Fibroblast of pulmonary artery (primary cell): ENCODE measurements around the gene TSPAN9.

Source experiments
- DNase-seq: peaks from one replicate; pipeline ENCODE4 v3.0.0-alpha.2; 2010; ENCODE audit warnings: low read depth
- H3K4me3 ChIP-seq: replicated peaks from 2 replicates; pipeline ENCODE4 v1.5.1; 2011; ENCODE audit warnings: low read depth, mild to moderate bottlenecking, control low read depth, low read length, moderate library complexity
- TF ChIP-seq, protein P1 (sequence below): IDR thresholded peaks from 2 replicates; pipeline ENCODE4 v1.5.1; 2011; ENCODE audit warnings: mild to moderate bottlenecking, control low read depth, low read length, inconsistent platforms; ENCODE audit errors: missing control alignments

Gene TSPAN9

DNA sequence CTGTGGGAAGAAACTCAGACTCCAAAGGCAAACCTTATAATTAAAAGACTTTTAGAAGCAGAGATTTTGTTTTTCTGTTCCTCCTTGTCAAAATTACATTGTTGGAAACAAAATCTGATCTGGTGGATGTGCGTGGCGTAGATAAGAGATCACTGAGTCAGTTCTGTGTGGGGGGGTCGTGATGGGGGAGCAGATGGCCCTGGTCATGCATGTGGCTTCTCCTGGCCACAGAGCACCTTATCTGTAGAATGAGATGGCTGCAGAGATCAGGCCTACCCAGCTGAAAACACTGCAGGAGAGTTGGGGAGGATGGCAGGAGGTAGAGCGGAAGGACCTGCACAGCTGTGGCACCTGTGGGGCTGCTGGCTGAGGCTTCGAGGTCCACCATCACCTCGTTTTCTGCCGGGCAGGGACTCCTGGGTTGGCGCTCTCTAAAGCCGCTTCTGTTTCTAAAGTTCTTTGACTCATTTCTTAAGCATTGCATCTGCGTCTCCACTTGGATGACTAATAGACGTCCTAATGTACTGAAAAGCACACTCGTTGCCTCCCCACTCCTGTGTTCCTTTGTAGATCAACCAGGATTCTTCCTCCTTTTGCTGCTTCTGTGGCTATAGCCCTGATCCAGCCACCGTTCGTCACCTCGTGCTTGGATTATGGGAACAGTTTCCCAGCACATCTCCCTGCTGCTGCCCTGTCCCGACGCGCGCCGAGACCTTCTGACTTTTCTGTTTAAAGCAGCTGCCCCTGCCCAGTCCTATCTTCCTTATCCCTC lies 93.4 kb downstream of the TSPAN9 start:
- peak; percentile 88 for DNase-seq
- H3K4me3 ChIP-seq = no peak overlapping the region

DNA sequence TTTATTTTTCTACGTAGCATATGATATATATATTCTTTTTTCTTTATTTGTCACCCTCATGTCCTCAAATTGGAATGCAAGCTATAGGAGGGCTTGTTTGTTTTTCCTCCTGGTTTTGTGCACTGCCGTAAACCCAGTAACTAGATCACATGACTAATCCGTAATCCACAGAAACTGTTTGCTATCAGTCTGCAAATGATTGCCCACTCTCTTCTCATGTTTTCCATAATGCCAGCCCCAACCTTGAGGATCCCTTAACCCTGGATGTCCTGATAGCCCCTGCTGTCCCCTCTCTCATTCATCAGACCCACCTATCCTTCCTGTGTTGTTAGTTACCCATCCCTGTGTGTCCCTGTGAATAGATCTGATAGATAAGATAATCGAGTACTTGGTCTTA lies 94.0 kb downstream of the TSPAN9 start:
- DNase-seq = no peak
- TF ChIP-seq, protein P1, sequence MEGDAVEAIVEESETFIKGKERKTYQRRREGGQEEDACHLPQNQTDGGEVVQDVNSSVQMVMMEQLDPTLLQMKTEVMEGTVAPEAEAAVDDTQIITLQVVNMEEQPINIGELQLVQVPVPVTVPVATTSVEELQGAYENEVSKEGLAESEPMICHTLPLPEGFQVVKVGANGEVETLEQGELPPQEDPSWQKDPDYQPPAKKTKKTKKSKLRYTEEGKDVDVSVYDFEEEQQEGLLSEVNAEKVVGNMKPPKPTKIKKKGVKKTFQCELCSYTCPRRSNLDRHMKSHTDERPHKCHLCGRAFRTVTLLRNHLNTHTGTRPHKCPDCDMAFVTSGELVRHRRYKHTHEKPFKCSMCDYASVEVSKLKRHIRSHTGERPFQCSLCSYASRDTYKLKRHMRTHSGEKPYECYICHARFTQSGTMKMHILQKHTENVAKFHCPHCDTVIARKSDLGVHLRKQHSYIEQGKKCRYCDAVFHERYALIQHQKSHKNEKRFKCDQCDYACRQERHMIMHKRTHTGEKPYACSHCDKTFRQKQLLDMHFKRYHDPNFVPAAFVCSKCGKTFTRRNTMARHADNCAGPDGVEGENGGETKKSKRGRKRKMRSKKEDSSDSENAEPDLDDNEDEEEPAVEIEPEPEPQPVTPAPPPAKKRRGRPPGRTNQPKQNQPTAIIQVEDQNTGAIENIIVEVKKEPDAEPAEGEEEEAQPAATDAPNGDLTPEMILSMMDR = no peak
- H3K4me3 ChIP-seq = no peak overlapping the region

More for the DNA sequence above, 93.4 kb downstream of the TSPAN9 start:
- TF ChIP-seq, protein P1 = no peak

DNA sequence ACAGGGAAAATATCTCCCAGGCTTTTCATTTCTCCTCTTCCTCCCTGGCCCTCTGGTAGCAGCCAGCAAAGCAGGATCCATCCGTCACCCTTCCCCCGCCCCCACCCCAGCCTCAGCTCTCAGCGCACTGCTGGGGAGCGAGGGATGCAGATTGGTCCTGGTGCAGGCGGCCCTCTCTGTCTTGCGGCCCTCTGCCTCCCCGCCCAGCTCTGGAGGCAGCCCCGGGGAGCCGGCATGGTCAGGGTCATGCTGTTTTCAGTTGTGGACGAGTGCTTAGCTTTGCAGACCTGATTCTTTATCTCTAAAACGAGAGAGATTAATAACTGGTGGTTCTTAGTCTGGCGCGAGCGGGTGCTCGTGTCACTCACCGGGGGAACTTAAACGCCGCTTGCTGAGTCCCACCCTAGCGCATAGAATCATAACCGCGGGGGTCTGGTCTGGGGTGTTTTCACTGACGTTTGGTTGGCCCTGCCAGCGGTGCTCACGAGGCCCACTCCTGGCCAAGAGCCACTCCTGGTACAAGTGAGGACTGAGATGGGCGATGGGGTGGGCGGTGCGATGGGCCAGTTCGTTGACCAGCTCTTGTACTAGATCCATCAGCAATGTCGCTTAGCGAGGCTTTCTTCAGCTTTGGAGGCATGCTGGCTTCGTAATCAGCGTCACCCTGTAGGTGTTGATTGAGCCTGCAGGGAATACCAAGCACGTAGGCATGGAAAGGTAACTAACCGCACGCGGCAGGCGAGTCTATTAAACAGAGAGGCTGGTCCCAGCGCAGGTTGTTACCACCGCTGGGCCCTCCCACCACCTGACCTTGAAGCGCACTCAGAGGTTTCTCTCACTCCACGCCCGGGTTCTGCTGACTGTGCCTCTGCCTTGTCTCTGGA lies 95.2 kb downstream of the TSPAN9 start:
- no peak overlapping the region for H3K4me3 ChIP-seq
- DNase-seq = no peak
- TF ChIP-seq, protein P1 = no peak

DNA sequence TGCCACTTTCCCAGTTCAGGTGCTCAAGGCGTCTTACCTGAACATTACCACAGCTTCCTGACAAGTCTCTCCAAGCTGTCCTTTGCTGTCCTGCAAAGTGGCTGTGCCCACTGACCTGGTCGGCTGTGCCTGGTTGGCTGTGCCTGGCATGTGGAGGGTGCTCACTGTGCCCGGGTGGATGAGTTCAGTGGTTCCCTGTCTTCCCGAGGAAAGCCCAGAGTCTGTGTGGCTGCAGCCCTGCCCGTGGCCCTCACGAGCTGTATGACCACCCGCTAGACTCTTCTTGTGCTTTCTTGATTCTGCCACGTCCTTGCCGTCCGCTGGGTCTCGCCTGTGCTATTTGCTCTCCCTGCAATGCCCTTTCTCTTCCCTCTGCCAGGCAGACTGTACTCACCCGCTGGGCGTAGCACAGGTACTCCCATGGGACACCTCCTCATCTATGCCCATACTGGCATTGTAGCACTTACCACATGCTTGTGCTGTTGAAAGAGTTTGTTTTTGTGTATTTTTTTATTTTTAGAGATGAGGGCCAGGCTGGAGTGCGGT lies 95.9 kb downstream of the TSPAN9 start:
- DNase-seq = no peak
- no peak overlapping the region for H3K4me3 ChIP-seq
- TF ChIP-seq, protein P1 = no peak

DNA sequence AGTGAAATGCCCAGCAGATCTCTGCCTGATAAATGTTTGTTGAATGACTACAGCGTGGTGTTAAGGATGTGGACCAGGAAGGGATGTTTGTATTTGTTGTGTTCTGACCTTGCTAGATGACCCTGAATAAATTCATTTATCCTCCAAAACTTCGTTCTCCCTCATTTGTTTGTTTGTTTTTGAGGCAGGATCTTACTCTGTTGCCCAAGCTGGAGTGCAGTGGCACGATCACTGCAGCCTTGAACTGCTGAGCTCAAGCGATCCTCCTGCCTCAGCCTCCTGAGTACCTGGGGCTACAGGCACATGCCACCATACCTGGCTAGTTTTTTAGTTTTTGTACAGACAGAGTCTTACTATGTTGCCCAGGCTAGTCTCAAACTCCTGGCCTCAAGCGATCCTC lies 96.7 kb downstream of the TSPAN9 start:
- no peak for DNase-seq
- TF ChIP-seq, protein P1 = no peak
- no peak overlapping the region for H3K4me3 ChIP-seq

DNA sequence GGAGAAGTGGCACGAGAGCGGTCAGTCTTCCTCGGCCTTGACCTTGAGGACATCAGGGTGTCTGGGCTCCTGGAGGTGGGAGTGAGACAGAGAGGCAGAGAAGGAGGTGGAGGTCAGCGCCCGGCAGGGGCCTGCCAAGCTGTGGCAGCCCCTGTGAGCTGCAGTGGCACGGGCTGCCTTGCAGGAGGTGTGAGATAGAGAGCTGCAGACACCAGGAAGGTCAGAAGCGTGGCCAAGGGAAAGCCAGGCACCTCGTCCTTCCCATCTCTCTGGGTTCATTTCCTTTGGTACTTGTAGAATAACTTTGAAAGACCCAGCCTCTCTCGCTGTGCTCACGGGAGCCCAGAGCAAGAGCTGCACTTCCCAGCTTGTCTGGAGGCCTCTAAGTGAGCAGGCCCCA lies 98.1 kb downstream of the TSPAN9 start:
- TF ChIP-seq, protein P1 = no peak
- no peak overlapping the region for H3K4me3 ChIP-seq
- no peak for DNase-seq
